NCI-H524 treated with DMSO at 0.1 percent for 48 hours (cell line): ENCODE measurements around the gene PROCR.
"Not testable (repeated sequence)": the region's sequence is repeated elsewhere in the genome, so short reads cannot be mapped to it uniquely, and the experiment has no call there.

Source experiments
- DNase-seq: peaks from one replicate; lab custom pipeline; 2025; lab: John Stamatoyannopoulos, UW

The PROCR gene

GRCh38 chr20:35165221-35166185 lies 6.4 kb upstream of the PROCR start:
- no peak for DNase-seq

DNA sequence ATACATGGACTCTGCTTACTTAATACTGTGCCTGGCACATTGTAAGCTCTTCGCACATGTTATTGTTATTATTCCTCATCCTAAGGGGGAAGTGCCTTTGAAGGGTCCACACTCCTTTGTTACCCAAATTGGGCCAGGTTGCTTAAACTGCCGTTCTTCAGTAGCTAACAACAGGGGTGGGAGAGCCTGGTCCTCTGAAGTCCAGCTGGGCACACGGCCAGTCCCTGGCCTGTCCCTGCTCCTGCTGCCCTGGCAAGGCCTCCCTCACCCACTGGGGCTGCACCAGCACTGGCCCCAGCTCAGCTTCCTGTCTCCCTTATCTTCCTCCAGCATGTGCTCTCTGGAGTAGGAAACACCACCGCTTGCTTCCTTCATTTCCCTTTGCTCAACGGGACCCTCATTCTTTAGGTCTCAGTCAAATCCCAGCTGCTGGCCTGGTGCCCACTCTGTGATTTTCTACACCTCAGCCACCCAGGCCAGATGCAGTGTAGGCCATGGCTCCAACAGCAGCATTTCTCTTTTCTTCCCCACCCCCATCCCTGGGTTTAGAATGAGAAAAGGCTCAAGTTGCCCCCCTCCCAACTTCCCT lies 5.5 kb upstream of the PROCR start:
- DNase-seq, result no peak

- no peak for DNase-seq
Measured at GRCh38 chr20:35167787-35168186, 4.1 kb upstream of the PROCR start.

GRCh38 chr20:35168701-35169409 lies 3.0 kb upstream of the PROCR start:
- DNase-seq, result not testable (repeated sequence)

DNA sequence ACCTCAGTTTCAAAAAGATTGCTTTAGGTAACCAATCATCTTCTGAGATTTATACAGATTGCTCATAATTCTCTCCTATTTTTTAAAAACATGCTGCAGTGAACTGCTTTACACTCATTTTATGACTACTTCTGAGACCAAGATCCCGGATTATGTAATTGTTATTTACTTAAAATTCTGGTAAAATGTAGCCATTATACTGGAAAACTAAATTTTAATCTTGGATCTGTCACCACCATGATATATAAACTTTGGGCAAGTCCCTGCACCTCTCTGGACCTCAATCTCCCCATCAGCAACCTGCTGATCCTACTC lies 477 bp upstream of the PROCR start:
- no peak for DNase-seq

DNA sequence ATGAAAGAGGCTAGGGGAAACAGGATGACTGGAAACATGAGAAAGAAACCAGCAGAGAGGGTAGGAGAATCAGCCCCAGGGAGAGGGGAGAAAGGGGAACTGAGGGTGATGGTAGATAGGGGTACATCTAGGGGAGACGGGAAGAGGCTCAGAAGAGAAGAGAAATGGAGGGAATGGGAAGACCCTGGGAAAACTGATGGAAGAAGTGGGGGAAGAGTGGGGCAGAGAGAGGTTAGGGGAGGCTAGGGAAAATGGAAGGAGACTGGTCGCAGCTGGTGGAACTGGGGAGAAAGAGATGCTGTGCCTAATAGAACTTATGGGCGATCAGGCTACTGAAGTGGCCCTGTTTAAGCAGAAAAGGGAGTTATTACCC lies 548 bp downstream of the PROCR start:
- no peak for DNase-seq

GRCh38 chr20:35173576-35174192 lies 1.8 kb downstream of the PROCR start:
- no peak for DNase-seq

DNA sequence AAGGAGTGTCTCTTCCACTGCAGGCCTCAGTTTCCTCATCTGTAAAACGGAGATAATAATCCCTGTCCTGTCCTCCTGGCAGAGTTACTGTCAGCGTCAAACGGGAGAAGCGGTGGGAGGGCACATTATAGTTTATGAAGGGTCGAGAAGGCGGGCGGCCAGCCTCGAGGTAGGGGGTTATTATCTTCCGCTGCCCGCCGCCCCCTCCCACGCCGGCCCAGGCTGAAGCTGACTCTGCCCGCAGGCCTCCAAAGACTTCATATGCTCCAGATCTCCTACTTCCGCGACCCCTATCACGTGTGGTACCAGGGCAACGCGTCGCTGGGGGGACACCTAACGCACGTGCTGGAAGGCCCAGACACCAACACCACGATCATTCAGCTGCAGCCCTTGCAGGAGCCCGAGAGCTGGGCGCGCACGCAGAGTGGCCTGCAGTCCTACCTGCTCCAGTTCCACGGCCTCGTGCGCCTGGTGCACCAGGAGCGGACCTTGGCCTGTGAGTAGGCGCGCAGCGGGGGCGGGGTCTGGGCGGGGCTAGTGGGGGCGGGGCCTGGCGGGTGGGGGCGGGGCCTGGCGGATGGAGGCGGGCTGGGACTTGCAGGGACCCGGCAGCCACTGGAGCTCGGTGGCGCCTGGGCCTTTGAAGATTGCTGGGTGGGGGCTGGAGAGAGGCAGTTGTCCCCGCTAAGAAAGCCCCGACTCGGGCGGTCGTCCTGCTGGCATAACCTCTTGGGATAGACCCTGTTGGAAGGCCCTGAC lies 2.8 kb downstream of the PROCR start:
- DNase-seq, result no peak

DNA sequence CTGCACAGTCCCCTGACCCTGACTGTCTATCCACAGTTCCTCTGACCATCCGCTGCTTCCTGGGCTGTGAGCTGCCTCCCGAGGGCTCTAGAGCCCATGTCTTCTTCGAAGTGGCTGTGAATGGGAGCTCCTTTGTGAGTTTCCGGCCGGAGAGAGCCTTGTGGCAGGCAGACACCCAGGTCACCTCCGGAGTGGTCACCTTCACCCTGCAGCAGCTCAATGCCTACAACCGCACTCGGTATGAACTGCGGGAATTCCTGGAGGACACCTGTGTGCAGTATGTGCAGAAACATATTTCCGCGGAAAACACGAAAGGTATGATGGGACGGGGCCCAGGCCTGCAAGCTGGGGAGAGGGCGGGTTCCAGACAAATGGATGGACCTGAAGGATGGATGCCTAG lies 4.3 kb downstream of the PROCR start:
- DNase-seq, result no peak

DNA sequence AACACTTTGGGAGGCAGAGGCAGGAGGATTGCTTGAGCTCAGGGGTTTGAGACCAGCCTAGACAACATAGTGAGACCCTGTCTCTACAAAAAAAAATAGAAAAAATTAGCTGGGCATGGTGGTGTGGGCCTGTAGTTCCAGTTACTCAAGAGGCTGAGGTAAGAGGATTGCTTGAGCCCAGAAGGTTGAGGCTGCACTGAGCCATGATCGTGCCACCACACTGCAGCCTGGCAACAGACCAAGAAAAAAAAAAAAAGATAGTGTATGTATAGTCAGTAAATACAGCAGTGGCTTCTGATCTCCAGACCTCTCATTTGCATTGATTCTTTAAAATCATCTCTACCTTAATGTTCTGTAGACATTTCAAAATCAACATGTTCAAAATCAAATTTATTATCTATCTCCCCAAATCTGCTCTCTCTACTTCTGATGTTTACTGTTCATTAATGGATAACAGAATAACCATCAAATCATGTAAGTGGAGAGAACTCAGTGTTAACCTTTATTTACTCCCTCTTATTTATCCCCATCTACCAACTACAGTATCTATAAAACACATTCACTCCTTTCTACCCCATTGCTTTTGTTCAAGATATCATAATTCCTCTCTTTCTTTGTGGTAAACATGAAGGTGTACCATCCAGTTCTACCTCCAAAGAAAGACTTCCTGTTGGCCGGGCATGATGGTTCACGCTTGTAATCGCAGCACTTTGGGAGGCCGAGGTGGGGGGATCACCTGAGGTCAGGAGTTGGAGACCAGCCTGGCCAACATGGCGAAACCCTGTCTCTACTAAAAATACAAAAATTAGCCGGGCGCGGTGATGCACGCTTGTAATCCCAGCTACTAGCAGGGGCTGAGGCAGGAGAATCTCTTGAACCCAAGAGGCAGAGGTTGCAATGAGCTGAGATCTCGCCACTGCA lies 7.7 kb downstream of the PROCR start:
- no peak for DNase-seq

DNA sequence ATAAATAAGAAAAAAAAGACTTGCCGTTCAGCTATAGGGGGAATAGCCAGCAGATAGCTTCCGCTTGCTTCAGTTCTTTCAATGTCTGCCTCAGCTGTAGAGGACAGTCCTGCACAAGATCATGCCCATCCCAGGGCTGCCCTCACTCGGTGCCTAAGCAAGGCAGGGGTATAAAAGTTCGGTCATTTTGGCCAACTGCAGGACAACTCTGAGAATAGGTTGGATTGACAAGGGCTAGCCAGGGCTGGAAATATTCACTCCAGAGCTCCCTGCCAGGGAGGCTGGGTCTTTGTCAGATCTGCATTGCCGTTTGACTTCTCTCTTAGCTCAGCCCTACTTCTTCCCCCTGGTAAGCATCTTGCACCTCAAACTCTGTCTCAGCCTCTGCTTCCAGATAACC lies 8.4 kb downstream of the PROCR start:
- DNase-seq, result no peak

- no peak for DNase-seq
Measured at GRCh38 chr20:35181731-35182130, 9.9 kb downstream of the PROCR start.

DNA sequence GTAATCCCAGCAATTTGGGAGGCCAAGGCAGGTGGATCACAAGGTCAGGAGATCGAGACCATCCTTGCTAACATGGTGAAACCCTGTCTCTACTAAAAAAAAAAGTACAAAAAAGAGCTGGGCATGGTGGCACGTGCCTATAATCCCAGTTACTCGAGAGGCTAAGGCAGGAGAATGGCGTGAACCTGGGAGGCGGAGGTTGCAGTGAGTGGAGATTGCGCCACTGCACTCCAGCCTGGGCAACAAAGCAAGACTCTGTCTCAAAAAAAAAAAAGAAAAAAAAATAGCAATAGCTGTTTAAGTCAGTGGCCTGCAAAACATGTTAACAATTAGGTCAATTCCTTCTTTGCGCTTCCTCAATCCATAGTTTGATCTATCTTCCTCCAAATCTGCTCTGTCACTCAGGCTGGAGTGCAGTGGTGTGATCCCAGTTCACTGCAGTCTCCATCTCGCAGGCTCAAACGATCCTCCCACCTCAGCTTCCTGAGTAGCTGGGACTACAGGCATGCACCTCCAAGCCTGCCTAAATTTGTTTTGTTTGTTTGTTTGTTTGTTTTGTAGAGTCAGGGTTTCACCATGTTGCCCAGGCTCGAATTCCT lies 14.9 kb downstream of the PROCR start:
- DNase-seq, result not testable (repeated sequence)

DNA sequence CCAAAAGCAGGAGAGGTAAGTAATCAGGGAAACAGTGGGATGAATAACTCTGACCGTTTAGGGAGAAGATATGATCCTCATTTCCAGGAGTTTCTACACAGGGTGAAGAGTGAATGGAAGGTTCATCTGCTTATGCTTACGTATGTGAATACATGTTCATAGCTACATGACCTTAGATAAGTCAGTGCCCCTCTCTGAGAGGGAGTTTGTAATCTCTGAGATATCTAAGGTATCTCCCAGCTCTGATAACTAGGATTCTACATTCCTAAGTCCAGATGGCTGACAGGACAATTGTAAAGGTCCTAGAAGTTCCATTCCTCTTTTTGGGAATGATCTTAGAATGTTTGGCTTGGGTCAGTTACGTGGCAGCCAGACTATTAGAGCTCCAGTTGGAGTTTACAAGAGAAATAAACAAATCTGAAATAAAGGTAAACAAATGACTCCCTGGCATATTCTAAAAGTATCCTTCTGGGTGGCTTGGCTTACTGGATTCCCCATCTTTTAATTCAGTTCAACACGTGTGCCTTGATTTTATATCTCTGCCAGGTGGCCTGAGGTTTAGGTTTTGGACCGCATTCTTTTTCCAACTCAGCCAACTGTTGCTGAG lies 15.8 kb downstream of the PROCR start:
- DNase-seq, result no peak

DNA sequence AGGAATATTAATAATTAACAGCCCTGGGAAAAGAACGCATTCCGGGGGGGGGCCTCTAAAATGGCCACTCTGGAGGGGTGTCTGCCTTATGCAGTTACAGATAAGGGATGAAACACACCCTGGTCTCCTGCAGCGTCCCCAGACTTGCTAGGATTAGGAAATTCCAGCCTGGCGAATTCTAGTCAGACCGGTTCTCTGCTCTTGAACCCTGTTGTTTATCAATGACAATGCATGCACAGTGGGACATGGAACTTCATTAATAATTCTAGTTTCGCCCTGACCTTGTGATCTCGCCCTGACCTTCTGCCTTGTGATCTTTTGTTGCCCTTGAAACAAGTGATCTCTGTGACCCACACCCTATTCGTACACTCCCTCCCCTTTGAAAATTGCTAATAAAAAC lies 17.4 kb downstream of the PROCR start:
- not testable (repeated sequence) for DNase-seq

DNA sequence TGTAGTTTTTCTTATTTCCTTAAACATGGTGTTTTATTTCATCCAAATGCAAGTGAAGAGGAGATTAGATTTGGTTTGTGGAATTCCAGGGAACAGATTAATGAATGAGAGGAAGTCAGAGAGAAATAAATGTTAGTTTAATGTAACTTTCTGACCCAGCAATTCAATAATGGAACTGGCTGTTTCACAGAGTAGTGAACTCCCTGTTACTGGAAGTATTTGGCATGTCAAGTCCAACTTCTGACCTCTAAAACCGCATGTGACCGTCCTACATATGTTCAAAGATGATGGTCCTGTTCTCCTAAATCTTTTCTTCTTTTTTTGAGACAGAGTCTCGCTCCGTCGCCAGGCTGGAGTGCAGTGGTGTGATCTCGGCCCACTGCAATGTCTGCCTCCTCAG lies 18.7 kb downstream of the PROCR start:
- no peak for DNase-seq

DNA sequence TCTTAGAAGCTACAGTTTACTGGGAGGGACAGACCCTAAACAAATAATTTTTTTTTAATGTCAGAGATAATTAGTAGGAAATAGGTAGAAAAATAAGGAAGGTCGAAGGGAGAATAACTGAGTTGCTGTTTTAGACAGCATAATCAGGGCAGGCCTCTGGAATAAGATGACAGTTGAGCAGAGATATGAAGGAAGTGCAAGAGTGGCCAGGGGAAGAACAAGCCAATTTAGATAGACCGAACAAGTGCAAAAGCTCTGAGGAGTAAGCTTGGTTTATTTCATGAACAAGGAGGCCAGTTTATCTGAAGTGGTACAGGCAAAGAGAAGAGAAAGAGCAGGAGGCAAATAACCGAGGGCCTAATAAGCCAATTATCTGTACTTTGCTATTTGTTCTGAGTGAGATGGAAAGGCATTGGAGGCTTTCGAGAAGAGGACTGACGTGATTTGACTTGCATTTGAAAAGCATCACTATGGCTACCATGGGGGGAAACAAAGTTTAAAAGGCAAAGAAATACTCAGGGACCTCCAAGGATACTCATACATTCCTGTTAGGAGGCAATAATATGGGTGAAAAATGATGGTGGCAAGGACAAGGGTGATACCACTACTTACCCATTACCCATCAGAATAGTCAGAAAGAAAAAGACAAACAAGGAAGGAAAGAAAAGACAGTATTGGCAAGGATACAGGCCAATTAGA lies 19.7 kb downstream of the PROCR start:
- DNase-seq, result no peak

GRCh38 chr20:35192118-35192872 lies 20.4 kb downstream of the PROCR start:
- no peak for DNase-seq
